PC-3 (cell line): ENCODE results near the gene FAM89B. TPM values are rescaled to one million over a fixed set of nuclear protein-coding genes. Genes with fewer than 3 reads are reported as not detected.

Experiments
- ATAC-seq: fragments of 200-7000 bp; cut with Tn5 transposase; 2 replicates; pipeline ENCODE4 v1.9.1; 2020; ENCODE audit warnings: mild to moderate bottlenecking, moderate library complexity
- BruUV-seq: library from RNA; stranded (reverse); fragments of 400-500 nt; replicated peaks from 2 replicates; lab custom pipeline; 2021; lab: Mats Ljungman, UMichigan
- CTCF ChIA-PET: fragments of 300-600 bp; sonication (Branson Sonifier 250); formaldehyde crosslinking; loops from one replicate; lab custom pipeline; 2022; ENCODE audit warnings: antibody characterized with exemption; lab: Charles Lee
- POLR2A ChIA-PET: fragments of 300-600 bp; sonication (Branson Sonifier 250); formaldehyde crosslinking; loops from one replicate; lab custom pipeline; 2022; ENCODE audit warnings: antibody characterized with exemption; ENCODE audit not compliant: unreplicated experiment; lab: Charles Lee
- DNase-seq: peaks from one replicate; pipeline ENCODE4 v3.0.0-alpha.2; 2015
- H2AFZ ChIP-seq: fragments of 300-600 bp; sonication (generic); 2 replicates; pipeline ENCODE4 v1.6.0; 2016; ENCODE audit warnings: antibody characterized with exemption, low read length
- H3F3A ChIP-seq: fragments of 300-600 bp; sonication (generic); one replicate; pipeline ENCODE4 v1.6.0; 2017; ENCODE audit warnings: antibody characterized with exemption, low read length, control low read depth, mild to moderate bottlenecking; ENCODE audit not compliant: unreplicated experiment
- H3K27ac ChIP-seq: fragments of 300-600 bp; sonication (generic); 2 replicates; pipeline ENCODE4 v1.5.1; 2016; ENCODE audit warnings: mild to moderate bottlenecking, low read length
- H3K27me3 ChIP-seq: fragments of 300-600 bp; sonication (generic); 2 replicates; pipeline ENCODE4 v1.6.1; 2016; ENCODE audit warnings: low read length, mixed read lengths
- H3K36me3 ChIP-seq: fragments of 300-600 bp; sonication (generic); 2 replicates; pipeline ENCODE4 v1.6.1; 2016; ENCODE audit warnings: low read depth, mixed run types, low read length, mixed read lengths
- H3K4me1 ChIP-seq: fragments of 300-600 bp; sonication (generic); 2 replicates; pipeline ENCODE4 v1.5.1; 2016; ENCODE audit warnings: low read length; ENCODE audit not compliant: insufficient read depth
- H3K4me2 ChIP-seq: fragments of 300-600 bp; sonication (generic); 2 replicates; pipeline ENCODE4 v1.6.0; 2016; ENCODE audit warnings: low read length
- H3K4me3 ChIP-seq: fragments of 300-600 bp; sonication (generic); 2 replicates; pipeline ENCODE4 v1.5.1; 2016; ENCODE audit warnings: mild to moderate bottlenecking, low read length, mixed read lengths
- H3K79me2 ChIP-seq: fragments of 300-600 bp; sonication (generic); 2 replicates; pipeline ENCODE4 v1.6.1; 2017; ENCODE audit warnings: low read length, mixed read lengths
- H3K9ac ChIP-seq: fragments of 300-600 bp; sonication (generic); 2 replicates; pipeline ENCODE4 v1.6.0; 2016; ENCODE audit warnings: mild to moderate bottlenecking, low read length
- H3K9me2 ChIP-seq: fragments of 300-600 bp; sonication (generic); replicated peaks from 2 replicates; pipeline ENCODE4 v1.6.1; 2016; ENCODE audit warnings: mixed run types, low read length, mixed read lengths
- H3K9me3 ChIP-seq: fragments of 300-600 bp; sonication (generic); 2 replicates; pipeline ENCODE4 v1.6.1; 2016; ENCODE audit warnings: low read length, mixed read lengths
- H4K20me1 ChIP-seq: fragments of 300-600 bp; sonication (generic); 2 replicates; pipeline ENCODE4 v1.6.1; 2016; ENCODE audit warnings: low read length, mixed read lengths
- CTCF ChIP-seq: fragments of 300-600 bp; sonication (generic); conservative IDR thresholded peaks from 2 replicates; pipeline ENCODE4 v1.5.1; 2017; ENCODE audit warnings: antibody characterized with exemption, low read depth, mild to moderate bottlenecking, low read length
- EZH2 ChIP-seq: fragments of 300-600 bp; sonication (generic); IDR thresholded peaks from one replicate; pipeline ENCODE4 v1.6.1; 2017; ENCODE audit warnings: antibody characterized with exemption, mild to moderate bottlenecking, low read length; ENCODE audit not compliant: unreplicated experiment
- EZH2phosphoT487 ChIP-seq: fragments of 300-600 bp; sonication (generic); IDR thresholded peaks from 2 replicates; pipeline ENCODE4 v1.6.1; 2018; ENCODE audit warnings: mild to moderate bottlenecking, antibody characterized with exemption, low read length, borderline replicate concordance
- intact Hi-C: fragments of 100-400 bp; cut with micrococcal nuclease; formaldehyde crosslinking; loops from 2 replicates; pipeline ENCODE4 v1.9.0; 2023
- total RNA-seq: library from RNA; depleted of rRNA; stranded (reverse); fragments of >200 nt; gene quantifications from 2 replicates; pipeline ENCODE4 v1.2.3, GENCODE V29; 2014

FAM89B gene
- total RNA-seq, 1 experiment from 2014 or later: 76.3 TPM

DNA sequence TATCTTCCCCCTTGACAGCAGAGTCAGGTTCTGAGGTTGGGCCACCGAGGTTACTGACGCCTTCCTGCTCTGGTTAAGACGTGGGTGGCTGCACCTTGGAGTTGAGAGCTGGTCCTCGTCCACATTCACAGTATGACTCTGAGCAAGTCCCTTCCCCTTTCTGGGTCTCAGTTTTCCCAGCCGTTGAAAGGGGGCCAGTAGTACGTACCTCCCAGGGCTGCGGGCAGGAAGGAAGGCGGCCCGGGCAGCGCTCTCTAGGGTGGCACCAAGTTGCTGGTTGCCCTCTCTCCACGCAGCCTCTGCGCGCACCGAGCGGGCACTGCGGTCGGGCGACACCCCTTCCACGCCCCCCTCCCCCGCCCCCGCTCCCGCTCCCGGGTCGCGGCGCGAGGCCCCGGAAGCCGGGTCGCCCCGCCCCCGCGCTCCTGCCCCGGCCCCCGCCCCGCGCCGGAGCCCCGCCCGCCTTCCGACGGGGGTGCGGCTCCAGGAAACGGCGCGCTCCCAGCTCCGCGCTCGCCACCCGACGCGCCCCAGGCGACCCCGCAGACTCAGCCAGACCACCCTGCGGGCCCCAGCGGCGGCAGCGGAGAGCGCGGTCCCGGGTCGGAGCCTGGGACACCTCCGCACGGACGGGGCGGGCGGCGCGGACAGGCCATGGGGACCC lies 3.4 kb downstream of the FAM89B start, which contains the start of gene EHBP1L1:
Gene EHBP1L1 (plus strand): TSS at position 486 of the 664 bp plus-strand sequence. CDS start 250 bp downstream, outside the sequence.
- Histone ChIP-seq H3K27me3 (no peaks in the 10 kb centered on the region), H4K20me1 (peaks cover 5% of the 10 kb centered on the region), H3K79me2 (peaks cover 42% of the 10 kb centered on the region), H3K4me1 (peaks cover 55% of the 10 kb centered on the region), H2AFZ (peak within 1 kb of the TSS; percentile 64), H3K9me3 (no peaks in the 10 kb centered on the region), H3K4me3 (peak within 1 kb of the TSS; percentile 75), H3K36me3 (no peaks in the 10 kb centered on the region; the same call in 1 of the 2 replicates), H3K9me2 (no peaks in the 10 kb centered on the region), H3K9ac (peak within 1 kb of the TSS; percentile 76), H3K27ac (peak within 1 kb of the TSS; percentile 65), H3K4me2 (peak within 1 kb of the TSS; percentile 91), H3F3A (peaks cover 4% of the 10 kb centered on the region)
- intact Hi-C loops: loop anchor here (2.0 kb wide), 1 partner anchor 39 kb away; the partner anchor contains the start of genes MAP3K11 and PCNX3
- TF ChIP-seq EZH2phosphoT487 (no peak), CTCF (no peak), EZH2 (no peak)
- ATAC-seq (peak; percentile 11), DNase-seq (peak; percentile 70)
- no TSS peak for BruUV-seq
- POLR2A ChIA-PET: no interaction called here
- CTCF ChIA-PET: interaction anchor here (0.6 kb wide), 2 partner anchors 29 to 446 kb away, joined by 4 read pairs; no protein-coding TSS in a partner anchor

DNA sequence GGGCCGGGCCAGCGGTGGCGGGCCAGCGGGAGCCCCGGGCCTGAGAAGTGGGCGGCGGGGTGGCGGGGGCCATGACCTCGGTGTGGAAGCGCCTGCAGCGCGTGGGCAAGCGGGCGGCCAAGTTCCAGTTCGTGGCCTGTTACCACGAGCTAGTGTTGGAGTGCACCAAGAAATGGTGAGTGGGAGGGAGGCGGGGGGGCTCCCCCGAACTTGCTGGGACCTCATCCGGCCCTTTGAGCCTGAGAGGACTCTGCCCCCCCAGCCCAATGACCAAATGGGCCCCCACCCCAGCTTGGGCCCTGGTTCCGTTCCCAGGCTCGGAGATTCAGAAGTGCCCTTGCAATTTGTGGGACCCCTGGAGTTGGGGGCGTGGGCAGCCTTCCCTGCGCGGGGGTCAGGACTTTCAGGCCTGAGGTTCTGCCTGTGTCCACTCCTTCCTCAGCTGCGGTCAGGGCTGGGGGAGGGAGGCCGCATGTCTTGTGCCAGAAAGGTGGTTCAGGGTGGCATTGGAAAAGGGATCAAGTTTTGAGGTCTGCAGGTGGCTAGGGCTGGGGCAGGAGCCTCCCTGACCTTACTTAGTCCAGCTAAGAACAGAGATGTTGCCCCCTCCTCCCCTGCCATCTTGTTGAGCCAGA lies 4.0 kb downstream of the FAM89B start:
- peak overlapping the region; percentile 91 for H3K4me2 ChIP-seq
- POLR2A ChIA-PET: interaction anchor here (0.6 kb wide), 2 partner anchors 38 to 539 kb away, joined by 3 to 4 read pairs; no protein-coding TSS in a partner anchor
- H3K4me1 ChIP-seq: peaks cover 51% of the 10 kb centered on the region
- no peaks in the 10 kb centered on the region; the same call in 1 of the 2 replicates for H3K36me3 ChIP-seq
- H3K9ac ChIP-seq: peak overlapping the region; percentile 76
- H3K27me3 ChIP-seq: no peaks in the 10 kb centered on the region
- TF ChIP-seq EZH2phosphoT487 (no peak), CTCF (no peak), EZH2 (no peak)
- no TSS peak for BruUV-seq
- H4K20me1 ChIP-seq: peaks cover 5% of the 10 kb centered on the region
- H2AFZ ChIP-seq: no peak overlapping the region; the same call in 1 of the 2 replicates
- H3K79me2 ChIP-seq: peaks cover 35% of the 10 kb centered on the region
- ATAC-seq (no peak), DNase-seq (no peak)
- CTCF ChIA-PET: interaction anchor here (0.6 kb wide), 2 partner anchors 29 to 446 kb away, joined by 4 read pairs; no protein-coding TSS in a partner anchor
- H3K27ac ChIP-seq: peak overlapping the region; percentile 65
- H3K9me2 ChIP-seq: no peaks in the 10 kb centered on the region
- H3K9me3 ChIP-seq: no peaks in the 10 kb centered on the region
- intact Hi-C loops: loop anchor here (2.0 kb wide), 1 partner anchor 38 kb away; the partner anchor contains the start of genes MAP3K11 and PCNX3
- peaks cover 4% of the 10 kb centered on the region for H3F3A ChIP-seq
- H3K4me3 ChIP-seq: peak overlapping the region; percentile 75
